Stimulated activated CD8-positive, alpha-beta memory T cell treated with anti-CD3 and anti-CD28 coated beads, Interleukin-15, amount 100 ng/mL, for 48 hours (primary cell): Measurements from ENCODE around the gene DNASE1L2.
"Not testable (repeated sequence)": the region's sequence is repeated elsewhere in the genome, so short reads cannot be mapped to it uniquely, and the experiment has no call there.

ENCODE experiments used
- DNase-seq, 2 donors: peaks; one replicate each; pipeline ENCODE4 v3.0.0-alpha.2; 2020; ENCODE audit warnings: low read depth in 2 of 2

Gene DNASE1L2

GRCh38 chr16:2236337-2237101, at the start of gene DNASE1L2:
DNASE1L2 (plus strand) TSS chr16:2236444; CDS start chr16:2236817, 373 bp downstream.
- no peak for DNase-seq

GRCh38 chr16:2186505-2186904, 49.7 kb upstream of the DNASE1L2 start:
- no peak for DNase-seq

- no peak for DNase-seq
These were observed 49.0 kb upstream of the DNASE1L2 start for GRCh38 chr16:2187212-2187611.

- no peak for DNase-seq
These were observed 47.8 kb upstream of the DNASE1L2 start for GRCh38 chr16:2188395-2188794.

- DNase-seq: no peak
These were observed 46.9 kb upstream of the DNASE1L2 start for GRCh38 chr16:2189252-2189893.

GRCh38 chr16:2190002-2190658, 46.1 kb upstream of the DNASE1L2 start:
- DNase-seq: no peak

GRCh38 chr16:2190659-2191445, 45.4 kb upstream of the DNASE1L2 start:
- DNase-seq: no peak

GRCh38 chr16:2191446-2191706, 44.9 kb upstream of the DNASE1L2 start:
- no peak for DNase-seq

- DNase-seq: no peak
These were observed 41.9 kb upstream of the DNASE1L2 start for GRCh38 chr16:2194166-2194834.

GRCh38 chr16:2194852-2195321, 41.4 kb upstream of the DNASE1L2 start:
- no peak for DNase-seq

GRCh38 chr16:2195322-2196161, 40.7 kb upstream of the DNASE1L2 start:
- DNase-seq: no peak

GRCh38 chr16:2196162-2196980, 39.9 kb upstream of the DNASE1L2 start, which contains the start of gene CASKIN1:
CASKIN1 (minus strand) TSS chr16:2196605; CDS start chr16:2196432, 173 bp downstream.
- DNase-seq: no peak

GRCh38 chr16:2196981-2197511, 39.2 kb upstream of the DNASE1L2 start:
- DNase-seq: no peak

- no peak for DNase-seq
These were observed 38.5 kb upstream of the DNASE1L2 start for GRCh38 chr16:2197765-2198164.

- no peak for DNase-seq
These were observed 38.0 kb upstream of the DNASE1L2 start for GRCh38 chr16:2198283-2198682.

- no peak for DNase-seq
These were observed 37.1 kb upstream of the DNASE1L2 start for GRCh38 chr16:2199095-2199494.

- no peak for DNase-seq
These were observed 36.6 kb upstream of the DNASE1L2 start for GRCh38 chr16:2199621-2200139.

GRCh38 chr16:2200313-2200712, 35.9 kb upstream of the DNASE1L2 start:
- no peak for DNase-seq

- not testable (repeated sequence) for DNase-seq
These were observed 33.0 kb upstream of the DNASE1L2 start for GRCh38 chr16:2203119-2203688.
